ENCODE data around the gene RET.

DNA sequence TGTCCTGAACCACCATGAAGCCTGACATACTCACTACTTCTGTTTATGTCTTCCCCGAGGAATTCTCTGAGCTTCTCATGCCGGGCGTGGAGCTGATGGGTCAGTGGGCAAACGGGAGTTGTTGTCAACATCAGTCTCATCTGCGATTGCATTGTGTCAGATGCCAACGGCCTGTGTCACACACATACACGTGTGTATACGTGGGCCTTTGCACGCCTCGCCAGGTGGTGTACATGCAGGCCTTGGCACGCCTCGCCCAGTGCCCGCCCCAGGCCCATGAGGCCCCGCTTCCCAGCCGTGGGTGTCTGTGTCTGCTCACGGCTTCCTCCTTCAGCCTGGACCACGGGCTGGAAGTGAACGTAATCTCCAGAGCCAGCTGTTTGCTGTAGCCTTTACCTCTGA, 53.9 kb downstream of the RET start:
- TF ChIP-seq, protein P1, sequence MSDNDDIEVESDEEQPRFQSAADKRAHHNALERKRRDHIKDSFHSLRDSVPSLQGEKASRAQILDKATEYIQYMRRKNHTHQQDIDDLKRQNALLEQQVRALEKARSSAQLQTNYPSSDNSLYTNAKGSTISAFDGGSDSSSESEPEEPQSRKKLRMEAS (IDR thresholded peaks at IDR 0.05; ENCODE audit: low read depth, low read length), result no peak
- no peak for TF ChIP-seq POLR2A (IDR thresholded peaks at IDR 0.05; ENCODE audit: extremely low read depth, insufficient read length)

All from NB4 (cell line).